H54 (cell line): ENCODE results near the gene RDH12.

Experiments
- DNase-seq: peaks from one replicate; pipeline ENCODE4 v3.0.0; 2011; ENCODE audit warnings: low spot score, mixed read lengths; ENCODE audit not compliant: insufficient read length
- FAIRE-seq: peaks from 3 replicates; lab custom pipeline; 2011; peaks lifted over from hg19 to GRCh38; lab: Jason Lieb, UNC
- POLR2A ChIP-seq: IDR thresholded peaks from 2 replicates; pipeline ENCODE4 v1.6.1; 2011; ENCODE audit warnings: low read depth, mild to moderate bottlenecking, low read length

RDH12 gene

GRCh38 chr14:67778792-67779191, 77.1 kb downstream of the RDH12 start:
- DNase-seq, result no peak
- no peak for TF ChIP-seq POLR2A
- FAIRE-seq, result no peak

GRCh38 chr14:67782090-67782489, 80.4 kb downstream of the RDH12 start:
- DNase-seq (no peak), FAIRE-seq (no peak)
- no peak for TF ChIP-seq POLR2A
